Stimulated activated CD8-positive, alpha-beta memory T cell treated with anti-CD3 and anti-CD28 coated beads, Interleukin-12 subunit alpha, Interleukin-12 subunit beta, amount 100 ng/mL, for 24 hours (primary cell): ENCODE results near the gene TFEC.
"Not testable (repeated sequence)": the region's sequence is repeated elsewhere in the genome, so short reads cannot be mapped to it uniquely, and the experiment has no call there.

Experiments used
- DNase-seq: peaks from one replicate; pipeline ENCODE4 v3.0.0-alpha.2; 2020; ENCODE audit errors: extremely low read depth

Gene TFEC

DNA sequence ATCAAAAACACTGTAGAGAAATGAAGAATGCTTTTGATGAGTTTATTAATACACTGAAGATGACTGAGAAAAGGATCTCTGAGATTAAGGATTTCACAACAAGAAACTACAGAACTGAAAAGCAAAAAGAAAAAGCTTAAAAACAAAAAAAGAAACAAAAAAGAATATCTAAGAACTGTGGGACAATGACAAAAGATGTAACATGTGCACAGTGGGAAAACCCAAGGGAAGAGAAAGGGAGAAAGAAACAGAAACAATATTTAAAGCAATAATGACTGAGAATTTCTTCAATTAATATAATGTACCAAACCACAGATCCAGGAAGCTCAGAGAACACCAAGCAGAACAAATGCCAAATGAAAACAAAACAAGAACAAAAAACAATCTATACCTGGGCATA is 42.2 kb downstream of the TFEC start:
- DNase-seq = no peak

DNA sequence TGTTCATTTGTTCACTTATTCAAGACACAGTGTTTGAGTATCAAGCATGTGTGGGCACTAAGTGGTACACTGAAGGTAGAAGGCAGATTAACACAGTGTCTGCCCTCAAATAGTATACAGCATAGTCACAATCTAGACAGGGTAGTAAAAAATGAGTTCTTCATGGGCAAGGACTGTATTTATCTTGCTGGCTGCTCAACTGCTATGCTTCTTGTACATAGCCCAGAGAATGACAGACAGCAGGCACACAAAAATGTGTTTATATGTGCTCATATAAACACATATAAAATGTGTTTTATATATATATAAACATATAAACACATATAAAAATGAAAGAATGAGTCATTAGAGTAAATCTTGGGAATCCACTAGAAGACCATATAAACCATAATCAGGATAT is 43.1 kb downstream of the TFEC start:
- DNase-seq = no peak

DNA sequence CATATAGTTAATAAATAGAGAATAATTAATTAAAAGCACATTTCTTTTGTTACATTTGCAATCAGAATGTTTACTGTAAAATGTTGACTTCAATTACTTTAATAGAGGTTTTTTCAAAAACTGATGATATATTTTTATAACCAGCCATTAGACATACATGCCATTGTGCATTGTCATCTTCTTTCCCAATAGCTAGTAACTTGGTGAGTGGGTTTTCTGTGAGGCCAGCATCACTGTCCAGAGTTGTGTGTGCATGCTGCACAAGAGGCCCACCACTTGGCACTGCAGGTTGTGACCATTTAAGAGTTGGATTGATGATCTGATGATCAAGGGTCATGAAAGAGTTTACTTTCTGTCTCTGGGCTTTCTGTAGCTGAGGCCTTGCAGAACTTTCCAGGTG is 46.5 kb downstream of the TFEC start:
- no peak for DNase-seq

GRCh38 chr7:115980159-115980558 is 50.4 kb downstream of the TFEC start:
- no peak for DNase-seq

DNA sequence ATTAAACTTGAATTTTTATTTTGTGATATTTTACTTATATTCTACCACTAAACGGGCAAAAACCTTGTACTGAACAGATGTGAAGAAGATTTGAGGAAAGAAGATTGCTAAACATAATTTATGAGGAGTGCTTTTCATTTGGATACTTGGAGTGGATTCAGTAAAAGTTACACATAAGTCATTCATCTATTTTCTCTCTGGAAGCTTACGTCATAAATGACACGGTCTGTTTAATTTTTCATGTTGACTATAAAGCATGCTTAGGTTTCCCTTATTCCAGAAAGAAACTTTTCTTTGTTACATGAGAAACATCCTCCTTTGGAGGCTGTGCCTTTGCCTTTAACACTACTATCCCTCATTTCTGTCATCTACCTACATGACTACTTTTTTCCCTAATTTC is 53.9 kb downstream of the TFEC start:
- no peak for DNase-seq

GRCh38 chr7:115975766-115976165 is 54.8 kb downstream of the TFEC start:
- DNase-seq = no peak

- no peak for DNase-seq
These were observed 57.2 kb downstream of the TFEC start for GRCh38 chr7:115973406-115973805.

DNA sequence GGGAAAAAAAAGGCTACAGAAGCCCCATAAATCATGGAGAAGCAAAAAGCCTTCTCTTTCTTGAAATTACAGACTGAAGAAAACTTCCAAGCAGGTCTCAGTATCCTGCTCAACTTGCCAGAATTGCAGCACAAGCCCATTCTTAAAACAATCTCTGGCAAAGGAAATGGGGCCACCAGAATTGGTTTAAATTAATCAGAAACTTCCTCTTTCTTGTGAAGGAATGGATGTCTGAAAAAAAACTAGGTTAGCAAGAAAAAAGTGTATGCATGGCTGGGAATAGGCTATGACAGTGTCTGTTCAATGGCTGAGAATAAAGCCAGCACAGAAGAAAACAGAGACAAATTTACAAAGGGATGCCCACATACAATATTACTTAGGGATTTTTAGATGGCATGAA is 59.1 kb downstream of the TFEC start:
- no peak for DNase-seq

DNA sequence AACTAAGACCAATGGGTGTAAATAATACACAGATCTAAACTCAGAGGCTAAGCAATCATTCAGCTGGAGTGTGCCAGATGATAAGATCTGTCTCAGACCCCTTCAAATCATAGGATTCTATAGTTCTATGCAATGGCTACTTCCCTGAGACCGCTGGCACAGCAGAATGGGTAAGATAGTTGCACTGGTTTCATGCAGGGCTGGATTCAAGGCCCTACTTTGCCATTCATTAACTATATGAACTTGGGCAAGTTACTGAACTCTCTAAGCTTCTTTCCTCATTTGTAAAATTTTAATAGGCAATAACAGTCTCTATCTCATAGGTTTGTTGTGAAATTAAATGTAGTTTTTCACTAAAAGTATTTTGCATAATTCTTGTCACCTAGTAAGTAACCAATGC is 62.0 kb downstream of the TFEC start:
- DNase-seq = no peak

DNA sequence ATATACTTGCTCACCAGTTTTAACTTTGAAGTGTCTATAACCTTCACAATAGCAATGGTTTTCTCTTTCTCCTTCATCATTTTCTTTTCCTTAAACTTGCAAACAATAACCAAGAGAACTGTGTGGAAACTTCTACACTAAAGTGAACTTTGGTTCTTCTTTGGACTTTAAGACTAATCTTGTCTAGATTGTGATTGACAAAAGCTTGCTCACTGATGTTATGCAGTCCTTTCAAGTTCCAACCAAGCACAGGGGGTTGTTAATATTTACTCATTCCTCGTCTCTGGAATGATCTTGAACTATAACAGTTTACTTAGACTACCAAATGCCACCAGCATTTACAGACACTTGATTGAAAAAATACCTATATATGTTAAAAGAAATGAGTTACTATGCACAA is 62.4 kb downstream of the TFEC start:
- no peak for DNase-seq

GRCh38 chr7:115965796-115966475 is 64.6 kb downstream of the TFEC start:
- no peak for DNase-seq

DNA sequence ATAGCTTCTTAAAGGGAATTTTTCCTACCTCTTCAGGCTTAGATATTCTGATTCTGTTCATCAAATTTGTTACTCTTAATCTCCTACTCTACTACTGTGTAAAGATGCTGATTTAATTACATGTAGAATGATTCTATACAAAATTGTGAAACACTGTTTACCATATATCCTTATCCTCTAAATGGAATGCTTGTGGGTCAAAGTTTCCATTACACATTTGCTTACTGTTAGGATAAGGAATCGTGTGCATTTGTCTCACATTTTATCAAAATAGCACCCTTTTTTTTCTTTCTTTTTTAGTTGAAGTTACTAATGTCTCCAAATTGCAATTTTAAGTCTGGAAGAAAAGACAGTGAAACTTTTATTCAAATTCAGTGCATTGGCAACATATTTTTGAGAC is 65.3 kb downstream of the TFEC start:
- DNase-seq = no peak

DNA sequence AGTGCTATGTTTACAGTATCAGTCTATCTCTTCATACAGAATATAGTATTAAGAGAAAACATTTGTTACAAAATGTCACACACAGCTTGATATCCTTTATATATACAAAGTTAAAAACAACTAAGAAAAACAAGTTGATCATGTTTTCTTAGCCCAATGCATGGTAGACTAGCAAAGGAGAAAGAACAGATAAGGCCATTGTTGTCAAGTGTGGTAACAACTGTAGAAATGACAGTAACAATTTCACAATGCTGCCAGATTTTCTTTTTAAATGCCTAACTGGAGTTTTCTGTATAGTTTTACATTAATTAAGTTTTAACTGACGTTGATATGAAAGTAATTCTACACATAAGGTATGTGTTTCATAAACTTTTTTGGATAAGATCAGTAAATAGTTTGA is 65.8 kb downstream of the TFEC start:
- DNase-seq = no peak

DNA sequence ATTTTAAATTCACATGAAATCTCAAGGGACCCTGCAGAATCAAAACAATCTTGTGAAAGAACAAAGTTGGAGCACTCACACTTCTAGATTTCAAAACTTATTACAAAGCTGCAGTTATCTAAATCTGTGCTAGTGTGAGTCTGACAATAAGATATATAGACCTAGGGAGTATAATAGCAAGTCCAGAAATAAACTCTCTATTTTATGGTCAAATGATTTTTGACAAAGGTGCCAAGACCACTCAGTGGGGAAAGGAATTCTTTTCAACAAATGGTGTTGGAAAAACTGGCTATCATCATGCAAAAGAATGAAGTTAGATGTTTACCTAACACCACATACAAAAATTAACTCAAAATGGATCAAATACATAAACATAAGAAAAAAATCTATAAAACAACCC is 68.2 kb downstream of the TFEC start:
- DNase-seq = no peak

DNA sequence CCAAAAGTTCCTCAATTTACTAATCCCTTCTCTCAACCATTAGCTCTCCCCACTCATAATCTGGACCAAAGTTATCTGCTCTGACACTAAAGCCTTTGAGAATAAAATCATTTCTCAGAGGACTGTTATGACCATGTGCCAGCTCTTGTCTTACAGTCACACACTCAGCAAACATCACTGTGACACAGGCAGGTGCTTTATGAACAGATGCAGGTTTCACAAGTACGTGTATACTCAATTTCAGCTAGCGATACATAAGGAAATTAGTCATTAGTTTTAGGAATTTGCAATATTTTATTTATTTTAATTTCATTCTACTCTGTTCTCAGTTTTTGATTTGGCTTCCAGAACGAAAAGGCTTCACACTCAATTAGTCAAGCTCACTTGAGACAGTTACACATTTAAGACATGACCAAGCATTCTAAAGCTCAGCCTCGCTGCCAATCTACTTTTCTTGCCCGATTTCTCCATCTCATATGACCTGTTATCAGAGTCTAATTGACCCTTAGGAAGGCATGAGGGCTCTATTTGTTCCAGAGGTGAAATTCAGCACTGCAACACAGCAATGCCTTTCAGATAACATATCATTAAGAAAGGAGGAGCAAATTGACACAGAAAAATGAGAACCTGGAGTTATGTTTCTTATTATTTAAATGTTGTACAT is 76.8 kb downstream of the TFEC start:
- no peak for DNase-seq

GRCh38 chr7:115952832-115953231 is 77.7 kb downstream of the TFEC start:
- DNase-seq = no peak

DNA sequence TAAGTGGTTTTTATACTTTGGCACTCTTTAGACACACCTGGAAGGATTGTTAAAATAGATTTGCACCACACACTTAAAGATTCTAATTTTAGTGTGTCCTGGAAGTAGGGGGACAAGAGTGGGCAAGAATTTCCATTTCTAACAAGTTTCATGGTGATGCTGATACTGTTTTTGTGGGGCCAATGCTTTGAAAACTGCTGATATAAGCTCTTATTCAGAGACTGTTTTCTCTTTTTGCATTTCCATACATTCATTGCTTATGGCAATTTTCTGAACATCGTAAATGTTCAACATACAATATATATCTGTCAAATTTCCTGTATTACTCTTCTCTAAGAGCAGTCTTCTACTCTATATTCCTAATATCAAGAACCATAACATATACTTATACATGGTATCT is 79.0 kb downstream of the TFEC start:
- no peak for DNase-seq

GRCh38 chr7:115941703-115942268 is 88.8 kb downstream of the TFEC start:
- DNase-seq = no peak

DNA sequence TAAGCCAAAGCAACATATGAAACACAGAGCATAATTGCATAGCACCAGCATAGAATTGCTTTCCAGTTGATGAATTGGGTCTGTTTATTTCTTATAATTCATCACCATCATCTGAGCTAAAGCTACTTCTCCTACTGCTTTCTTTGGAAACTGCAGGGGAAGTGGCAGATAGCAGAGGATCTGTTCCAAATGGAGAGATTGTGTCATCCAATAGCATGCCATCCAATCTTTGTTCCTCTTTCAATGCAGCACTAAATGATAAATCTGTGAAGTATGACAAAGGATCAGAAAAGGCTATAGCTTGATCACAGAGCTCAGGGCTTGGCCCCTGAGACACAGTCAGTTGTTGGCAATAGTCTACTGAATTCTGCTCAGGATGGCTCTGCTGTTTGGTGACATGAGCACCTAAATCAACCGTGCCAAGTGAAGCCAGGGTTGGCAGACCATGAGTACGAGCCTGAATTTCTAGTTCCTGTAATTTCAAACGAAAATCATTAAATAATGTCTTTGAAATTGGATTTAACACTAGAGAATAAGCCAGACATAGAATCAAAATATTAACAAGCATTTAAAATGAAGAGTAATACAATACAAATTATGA is 90.0 kb downstream of the TFEC start:
- no peak for DNase-seq

DNA sequence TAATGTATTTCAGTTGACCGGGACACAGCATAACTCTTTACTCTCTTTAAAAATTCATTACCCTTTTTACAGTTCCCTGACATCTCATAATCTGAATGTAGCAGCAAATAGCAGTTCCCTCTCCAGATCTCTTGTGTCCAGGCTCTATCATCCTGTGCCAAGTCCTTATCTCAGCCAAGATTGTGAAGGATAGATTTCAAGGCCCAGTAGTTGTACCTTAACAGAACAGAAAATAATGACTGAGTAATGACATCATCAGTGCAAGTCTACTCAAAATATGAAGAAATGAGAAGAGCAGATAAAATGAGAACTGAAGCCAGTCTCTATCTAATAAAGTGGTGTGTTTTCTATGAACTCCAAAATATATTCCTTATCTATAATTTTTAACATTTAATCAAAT is 92.6 kb downstream of the TFEC start:
- DNase-seq = no peak

DNA sequence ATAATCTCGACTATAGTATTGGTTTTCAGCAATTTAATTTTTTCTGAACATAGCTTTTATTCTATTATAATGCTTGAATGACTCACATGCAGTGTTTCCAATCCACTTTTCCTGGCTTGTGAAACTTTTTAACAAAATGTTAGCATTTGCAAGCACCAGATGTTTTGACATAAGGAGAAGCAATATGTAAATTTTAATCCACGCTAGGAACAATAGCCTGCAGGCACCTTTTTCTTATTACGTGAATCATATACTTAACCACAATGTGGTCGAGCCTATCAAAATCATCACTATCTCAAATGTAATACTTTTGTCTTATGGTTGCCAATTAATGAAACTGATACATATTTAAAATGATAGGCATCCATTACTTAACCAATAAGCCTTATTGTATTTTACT is 97.1 kb downstream of the TFEC start:
- DNase-seq = no peak

- no peak for DNase-seq
These were observed 97.7 kb downstream of the TFEC start for GRCh38 chr7:115932880-115933279.

GRCh38 chr7:115930184-115930583 is 100.4 kb downstream of the TFEC start:
- DNase-seq = not testable (repeated sequence)
